GM18870 (cell line): ENCODE measurements around the gene RALA.
"Not testable (repeated sequence)": the region's sequence is repeated elsewhere in the genome, so short reads cannot be mapped to it uniquely, and the experiment has no call there.

ENCODE experiments used
- ATAC-seq: cut with Tn5 transposase; IDR thresholded peaks from one replicate; pipeline ENCODE4 v1.9.1; 2021; ENCODE audit warnings: moderate library complexity; ENCODE audit not compliant: unreplicated experiment

Gene RALA

DNA sequence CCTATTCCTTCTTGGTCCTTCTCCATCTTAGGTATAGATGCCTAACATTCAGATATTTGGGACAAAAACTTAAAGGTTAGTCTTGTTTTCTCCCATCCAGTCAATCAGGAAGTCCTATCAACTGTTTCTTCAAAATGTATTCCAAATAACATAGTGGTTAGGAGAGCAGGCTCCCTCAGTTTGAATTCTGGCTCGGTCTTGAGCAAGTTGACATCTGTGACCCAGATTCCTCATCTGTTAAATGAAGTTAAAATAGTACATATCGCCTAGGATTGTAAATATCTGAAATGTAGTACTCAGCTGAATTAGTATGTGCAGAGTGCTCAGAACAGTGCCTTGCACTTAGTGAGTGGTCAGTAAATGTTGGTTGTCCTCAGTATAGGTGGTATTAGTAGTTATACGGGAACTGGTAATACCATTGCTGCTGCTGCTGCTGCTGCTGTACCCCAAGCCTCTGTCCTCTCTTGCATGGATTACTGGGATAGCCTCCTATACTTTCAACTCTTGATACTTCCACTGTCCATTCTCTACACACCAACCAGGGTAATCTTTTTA is 58.6 kb downstream of the RALA start:
- ATAC-seq, result no peak

DNA sequence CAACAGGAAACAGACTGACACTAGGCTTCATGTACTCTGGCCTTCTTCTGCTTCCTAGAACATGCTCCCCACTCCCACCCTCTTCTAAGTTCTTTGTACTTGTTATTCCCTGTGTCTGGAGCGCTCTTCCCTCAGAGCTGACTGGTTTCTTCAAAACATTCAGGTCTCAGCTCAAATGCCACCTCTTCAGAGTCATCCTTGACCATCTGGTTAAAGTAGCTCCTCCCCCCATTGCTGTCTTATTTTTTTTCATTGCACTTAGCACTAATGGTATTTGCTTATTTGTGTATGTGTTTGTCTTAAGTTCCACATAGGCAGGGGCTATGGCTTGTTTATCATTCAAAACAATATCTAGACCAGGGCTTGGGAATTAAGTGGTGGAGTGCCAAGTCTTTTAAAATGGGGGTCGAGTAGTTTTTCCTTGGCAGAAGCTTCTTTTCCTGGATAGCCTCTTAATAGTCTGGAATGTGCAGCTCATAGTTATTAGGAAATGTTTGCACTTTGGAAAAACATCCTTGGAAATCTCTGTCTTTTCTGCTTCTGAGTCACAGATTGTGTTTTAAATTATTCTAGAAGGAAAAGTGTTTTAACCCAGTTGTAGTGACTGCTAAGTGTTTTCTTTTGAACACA is 60.0 kb downstream of the RALA start:
- no peak for ATAC-seq

DNA sequence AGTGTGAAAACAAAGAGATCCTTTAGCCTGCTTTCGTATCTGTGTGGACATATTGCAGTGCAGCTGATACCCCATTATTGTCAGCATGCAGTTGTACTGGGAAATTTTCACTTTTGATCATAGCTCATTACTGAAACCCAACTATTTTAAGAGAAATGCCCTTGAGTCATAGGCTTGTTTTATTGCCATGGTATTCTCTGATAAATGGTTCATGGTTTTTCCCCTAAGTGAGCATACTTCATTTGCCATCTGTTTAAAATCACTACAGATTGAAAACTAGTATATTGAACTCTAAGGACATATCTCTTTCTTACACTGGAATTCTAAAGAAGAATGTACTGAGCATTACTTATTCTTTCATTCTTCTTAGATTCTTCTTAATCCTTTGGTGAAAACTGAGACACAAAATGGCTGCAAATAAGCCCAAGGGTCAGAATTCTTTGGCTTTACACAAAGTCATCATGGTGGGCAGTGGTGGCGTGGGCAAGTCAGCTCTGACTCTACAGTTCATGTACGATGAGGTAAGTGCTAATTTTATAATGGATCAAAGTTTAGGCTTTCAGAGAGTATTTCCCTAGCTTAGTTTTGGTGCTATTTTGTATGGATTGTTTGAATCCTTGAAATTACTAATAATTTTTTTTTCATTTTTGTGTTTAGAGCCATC is 63.0 kb downstream of the RALA start:
- peak; percentile 88 for ATAC-seq

DNA sequence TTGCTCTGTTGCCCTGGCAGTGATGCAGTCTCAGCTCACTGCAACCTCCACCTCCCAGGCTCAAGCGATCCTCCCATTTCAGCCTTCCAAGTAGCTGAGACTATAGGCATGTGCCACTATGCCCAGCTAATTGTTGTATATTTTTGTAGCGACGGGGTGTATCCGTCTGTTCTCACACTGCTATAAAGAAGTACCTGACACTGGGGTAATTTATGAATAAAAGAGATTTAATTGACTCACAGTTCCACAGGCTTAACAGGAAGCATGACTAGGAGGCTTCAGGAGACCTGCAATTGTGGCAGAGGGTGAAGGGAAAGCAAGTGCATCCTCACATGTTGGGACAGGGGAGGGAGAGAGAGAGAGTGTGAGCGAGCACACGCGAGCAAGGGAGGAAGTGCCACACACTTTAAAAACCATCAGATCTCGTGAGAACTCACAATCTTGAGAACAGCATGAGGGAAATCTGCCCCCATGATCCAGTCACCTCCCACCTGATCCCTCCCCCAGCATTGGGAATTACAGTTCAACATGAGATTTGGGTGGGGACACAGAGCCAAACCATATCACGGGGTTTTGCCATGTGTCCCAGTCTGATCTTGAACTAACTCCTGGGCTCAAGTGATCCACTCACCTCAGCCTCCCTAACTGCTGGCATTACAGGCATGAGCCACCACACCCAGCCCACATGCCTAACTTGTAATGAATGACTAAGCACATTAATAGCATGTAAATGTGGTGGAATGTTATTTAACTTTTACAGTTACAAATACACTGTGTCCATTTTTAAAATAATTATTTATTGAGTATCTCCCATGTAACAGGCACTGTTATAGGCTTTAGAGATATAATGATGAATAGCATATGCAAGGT is 65.5 kb downstream of the RALA start:
- no peak for ATAC-seq

GRCh38 chr7:39691821-39692220 is 68.4 kb downstream of the RALA start:
- ATAC-seq, result no peak

DNA sequence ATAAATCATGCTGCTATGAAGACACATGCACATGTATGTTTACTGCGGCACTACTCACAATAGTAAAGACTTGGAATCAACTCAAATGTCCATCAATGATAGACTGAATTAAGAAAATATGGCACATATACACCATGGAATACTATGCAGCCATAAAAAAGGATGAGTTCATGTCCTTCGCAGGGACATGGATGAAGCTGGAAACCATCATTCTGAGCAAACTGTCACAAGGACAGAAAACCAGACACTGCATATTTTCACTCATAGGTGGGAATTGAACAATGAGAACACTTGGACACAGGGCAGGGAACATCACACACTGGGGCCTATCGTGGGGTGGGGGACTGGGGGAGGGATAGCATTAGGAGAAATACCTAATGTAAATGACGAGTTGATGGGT is 69.7 kb downstream of the RALA start:
- not testable (repeated sequence) for ATAC-seq

- no peak for ATAC-seq
Observed at GRCh38 chr7:39693812-39694211, 70.4 kb downstream of the RALA start.

- ATAC-seq, result no peak
Observed at GRCh38 chr7:39695852-39696586, 72.6 kb downstream of the RALA start.

DNA sequence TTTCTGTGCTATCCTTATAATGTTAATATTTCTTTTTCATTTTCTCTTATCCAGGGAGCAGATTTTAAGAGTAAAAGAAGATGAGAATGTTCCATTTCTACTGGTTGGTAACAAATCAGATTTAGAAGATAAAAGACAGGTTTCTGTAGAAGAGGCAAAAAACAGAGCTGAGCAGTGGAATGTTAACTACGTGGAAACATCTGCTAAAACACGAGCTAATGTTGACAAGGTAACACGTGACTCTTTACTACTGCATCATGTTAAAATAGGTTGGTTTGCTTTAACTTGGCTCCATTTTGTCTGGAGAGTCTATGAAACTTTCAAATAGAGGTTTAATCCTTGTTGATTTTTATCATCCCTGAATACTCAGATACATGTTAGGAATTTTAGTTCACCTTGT is 73.3 kb downstream of the RALA start:
- ATAC-seq, result no peak

GRCh38 chr7:39697483-39697882 is 74.1 kb downstream of the RALA start:
- no peak for ATAC-seq

DNA sequence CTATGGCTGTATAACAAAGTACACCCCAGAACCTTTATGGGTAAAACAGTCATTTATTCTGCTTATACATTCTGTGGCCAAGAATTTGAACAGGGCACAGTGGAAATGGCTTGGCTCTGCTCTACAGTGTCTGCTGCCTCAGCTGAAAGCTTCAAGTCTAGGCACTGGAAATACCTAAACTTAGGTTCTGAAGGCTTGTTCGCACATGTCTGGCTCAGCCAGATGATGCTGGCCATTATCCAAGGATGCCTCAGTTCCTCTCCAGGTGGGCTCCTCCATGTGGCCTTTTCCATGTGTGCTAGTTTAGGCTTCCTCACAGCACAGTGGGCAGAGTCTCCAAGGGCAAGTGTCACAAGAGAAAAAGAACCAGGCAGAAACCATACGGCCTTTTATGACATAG is 76.8 kb downstream of the RALA start:
- ATAC-seq, result no peak

DNA sequence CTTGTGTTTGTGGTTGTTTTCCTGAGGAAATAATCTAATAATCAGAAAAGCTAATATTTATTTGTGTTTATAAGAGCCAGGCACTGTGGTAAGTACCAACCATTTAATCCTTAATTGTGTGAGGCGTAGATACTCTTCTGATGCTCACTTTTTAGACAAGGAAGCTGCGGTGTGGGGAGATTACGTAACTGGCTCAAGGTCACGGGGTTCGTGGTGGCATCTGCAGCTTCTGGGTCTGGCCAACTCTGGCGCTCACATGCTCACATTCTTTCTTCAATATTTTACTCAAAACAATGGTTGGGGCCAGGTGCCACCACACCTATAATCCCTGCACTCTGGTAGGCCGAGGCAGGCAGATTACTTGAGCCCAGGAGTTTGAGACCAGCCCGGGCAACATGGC is 77.6 kb downstream of the RALA start:
- no peak for ATAC-seq

- no peak for ATAC-seq
Observed at GRCh38 chr7:39702133-39702532, 78.8 kb downstream of the RALA start.

GRCh38 chr7:39703144-39703543 is 79.8 kb downstream of the RALA start:
- ATAC-seq, result no peak

DNA sequence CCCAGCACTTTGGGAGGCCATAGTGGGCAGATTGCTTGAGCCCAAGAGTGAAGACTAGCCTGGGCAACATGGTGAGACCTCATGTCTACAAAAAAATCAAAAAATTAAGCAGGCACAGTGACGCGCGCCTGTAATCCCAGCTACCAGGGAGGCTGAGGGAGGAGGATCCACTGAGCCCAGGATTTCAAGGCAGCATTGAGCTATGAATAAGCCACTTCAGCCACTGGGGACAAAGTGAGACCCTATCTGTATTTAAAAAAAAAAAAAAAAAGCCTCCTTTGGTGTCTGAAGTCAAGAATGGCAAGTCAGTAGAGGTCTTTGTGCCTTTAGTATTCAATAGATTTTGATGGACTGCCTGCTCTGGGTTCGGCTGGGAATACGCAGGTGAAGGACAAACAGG is 85.7 kb downstream of the RALA start:
- ATAC-seq, result no peak

GRCh38 chr7:39709768-39710311 is 86.5 kb downstream of the RALA start:
- no peak for ATAC-seq

DNA sequence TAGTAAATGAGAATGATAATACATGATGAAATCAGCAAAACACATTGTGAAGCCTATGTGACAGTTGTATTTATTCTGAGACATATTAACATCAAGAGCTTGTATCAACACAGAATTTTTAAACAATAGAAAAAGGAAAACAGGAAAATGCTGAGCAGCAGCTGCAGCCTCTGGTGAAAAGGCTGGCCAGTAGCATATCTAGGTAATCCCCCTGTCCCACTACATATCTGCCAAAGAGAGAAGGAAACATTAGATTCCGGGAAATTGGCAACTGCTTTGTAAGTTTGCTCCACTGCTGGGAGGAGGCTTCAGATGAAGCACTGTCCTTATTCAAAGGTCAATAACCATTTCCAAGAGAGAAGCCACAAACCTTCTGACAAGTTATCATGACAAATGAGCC is 89.4 kb downstream of the RALA start:
- ATAC-seq, result no peak

DNA sequence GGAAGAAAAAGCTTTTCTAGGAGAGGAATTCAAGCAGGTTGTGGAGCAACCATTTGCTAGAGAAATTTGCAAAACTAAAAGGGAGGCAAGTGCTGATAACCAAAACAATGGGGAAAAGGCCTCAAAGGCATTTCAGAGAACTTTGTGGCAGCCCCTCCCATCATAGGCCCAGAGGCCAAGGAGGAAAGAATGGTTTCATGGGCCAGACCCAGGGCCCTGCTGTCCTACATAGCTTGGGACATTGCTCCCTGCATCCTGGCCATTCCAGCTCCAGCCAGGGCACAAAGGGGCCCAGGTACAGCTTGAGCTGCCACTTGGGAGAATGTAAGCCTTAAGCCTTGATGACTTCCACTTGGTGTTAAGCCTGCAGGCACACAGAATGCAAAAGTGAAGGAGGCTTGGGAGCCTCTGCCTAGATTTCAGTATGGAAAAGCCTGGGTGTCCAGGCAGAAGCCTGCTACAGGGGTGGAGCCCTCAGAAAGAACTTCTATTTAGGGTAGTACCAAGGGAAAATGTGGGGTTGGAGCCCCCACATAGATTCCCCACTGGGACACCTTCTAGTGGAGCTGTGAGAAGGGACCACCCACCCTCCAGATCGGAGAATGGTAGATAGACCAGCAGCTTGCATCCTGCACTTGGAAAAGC is 91.2 kb downstream of the RALA start:
- no peak for ATAC-seq

DNA sequence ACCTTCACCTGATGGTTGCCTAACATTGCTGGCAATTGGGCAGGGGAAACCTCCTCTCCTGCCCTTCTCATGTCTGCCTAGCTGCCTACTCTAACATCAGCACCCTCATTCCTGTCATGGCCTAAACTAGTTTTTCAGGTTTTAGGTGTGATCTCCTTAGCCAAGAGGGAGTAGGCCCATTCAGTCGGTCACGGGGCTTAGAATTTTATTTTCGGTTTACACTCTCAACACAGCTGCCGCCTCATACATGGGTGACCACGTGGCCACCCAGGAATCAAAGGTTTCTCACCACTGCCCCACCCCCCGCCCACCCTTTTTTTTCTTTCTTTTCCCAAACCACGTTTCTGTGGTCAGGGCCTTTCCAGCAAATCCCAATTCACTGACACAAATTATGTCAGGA is 97.2 kb downstream of the RALA start:
- ATAC-seq, result no peak

GRCh38 chr7:39721345-39721744 is 98.0 kb downstream of the RALA start:
- ATAC-seq, result no peak
